ENCODE measurements around the gene S1PR4. TPM values are rescaled to one million over a fixed set of nuclear protein-coding genes. Genes with fewer than 3 reads are reported as not detected.

Gene S1PR4
- total RNA-seq, 2 experiments from 2014 or later, result 70.2 to 73.7 TPM

DNA sequence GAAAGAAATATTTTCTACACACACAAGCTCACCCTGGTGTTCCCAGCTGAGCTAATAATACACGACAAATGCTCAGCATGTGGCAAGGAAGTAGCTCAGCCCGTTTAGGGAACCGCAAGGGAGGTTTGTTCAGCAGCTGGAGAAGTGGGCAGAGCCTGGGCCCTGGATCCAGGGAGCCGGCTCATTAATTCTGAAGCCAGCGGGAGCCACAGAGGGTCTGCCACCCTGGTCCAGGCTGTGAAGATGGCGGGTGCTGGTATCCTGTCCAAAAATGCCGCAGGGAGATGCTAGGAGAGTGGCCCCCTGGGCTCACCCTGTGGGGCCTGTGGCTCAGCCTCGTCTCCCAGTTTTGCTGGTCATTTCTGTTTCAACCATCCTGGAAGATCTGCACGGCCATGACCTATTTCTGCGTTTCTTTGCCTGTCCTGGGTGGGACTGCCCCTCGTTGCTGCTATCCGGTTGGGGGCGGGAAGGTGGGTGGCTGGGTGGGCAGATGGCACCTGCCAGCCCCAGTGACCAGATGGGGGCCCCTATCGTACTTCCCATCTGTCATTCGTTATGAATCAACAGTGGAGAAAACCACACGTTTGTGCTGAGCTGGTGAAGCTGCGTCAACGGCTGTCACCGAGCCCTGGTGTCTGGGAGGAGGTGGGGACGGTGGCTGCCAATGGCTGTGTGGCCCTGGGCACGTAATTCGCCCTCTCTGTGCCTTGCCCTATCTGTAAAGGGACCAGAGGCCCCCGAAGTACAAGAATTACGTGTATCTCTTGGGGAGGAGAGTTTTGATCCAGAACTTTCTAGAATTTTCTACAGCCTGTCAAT, 45.4 kb upstream of the S1PR4 start:
- CTCF ChIA-PET, result interaction anchor here (0.6 to 2.3 kb wide), 2 partner anchors 29 to 38 kb away, joined by 3 to 8 read pairs; no protein-coding TSS in a partner anchor
- H3K9me3 Mint-ChIP-seq, result no peaks in the 10 kb centered on the region
- H3K36me3 ChIP-seq (ENCODE audit: insufficient read depth, low read length), result no peaks in the 10 kb centered on the region
- H3K9me3 ChIP-seq (ENCODE audit: control insufficient read depth in 1 of 2, insufficient read depth in 1 of 2, low read length in 2 of 2), result no peaks in the 10 kb centered on the region
- H3K27me3 Mint-ChIP-seq, result peaks cover 6% of the 10 kb centered on the region
- peaks cover 4 to 6% of the 10 kb centered on the region in 2 experiments for H3K27me3 ChIP-seq (ENCODE audit: control insufficient read depth in 1 of 2, insufficient read depth in 2 of 2, low read length in 2 of 2)
- H3K4me1 Mint-ChIP-seq (ENCODE audit: low read depth), result peaks cover 34% of the 10 kb centered on the region
- DNase-seq, result peak; percentile 40 to 91 (median 68)
- peak overlapping the region; percentile 82 for H3K27ac Mint-ChIP-seq
- POLR2A ChIA-PET, result interaction anchor here (1.2 kb wide), 1 partner anchor 98 kb away, joined by 5 read pairs; no protein-coding TSS in a partner anchor
- TF ChIP-seq, protein P1, sequence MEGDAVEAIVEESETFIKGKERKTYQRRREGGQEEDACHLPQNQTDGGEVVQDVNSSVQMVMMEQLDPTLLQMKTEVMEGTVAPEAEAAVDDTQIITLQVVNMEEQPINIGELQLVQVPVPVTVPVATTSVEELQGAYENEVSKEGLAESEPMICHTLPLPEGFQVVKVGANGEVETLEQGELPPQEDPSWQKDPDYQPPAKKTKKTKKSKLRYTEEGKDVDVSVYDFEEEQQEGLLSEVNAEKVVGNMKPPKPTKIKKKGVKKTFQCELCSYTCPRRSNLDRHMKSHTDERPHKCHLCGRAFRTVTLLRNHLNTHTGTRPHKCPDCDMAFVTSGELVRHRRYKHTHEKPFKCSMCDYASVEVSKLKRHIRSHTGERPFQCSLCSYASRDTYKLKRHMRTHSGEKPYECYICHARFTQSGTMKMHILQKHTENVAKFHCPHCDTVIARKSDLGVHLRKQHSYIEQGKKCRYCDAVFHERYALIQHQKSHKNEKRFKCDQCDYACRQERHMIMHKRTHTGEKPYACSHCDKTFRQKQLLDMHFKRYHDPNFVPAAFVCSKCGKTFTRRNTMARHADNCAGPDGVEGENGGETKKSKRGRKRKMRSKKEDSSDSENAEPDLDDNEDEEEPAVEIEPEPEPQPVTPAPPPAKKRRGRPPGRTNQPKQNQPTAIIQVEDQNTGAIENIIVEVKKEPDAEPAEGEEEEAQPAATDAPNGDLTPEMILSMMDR (IDR thresholded peaks at IDR 0.05), result no peak
- peaks cover 53% of the 10 kb centered on the region for H3K4me1 ChIP-seq (ENCODE audit: insufficient read depth, low read length)
- H3K4me3 Mint-ChIP-seq, result peak overlapping the region; percentile 58
- peak overlapping the region; percentile 13 to 77 for H3K27ac ChIP-seq (ENCODE audit: low read depth in 1 of 2, low read length in 2 of 2)
- H3K36me3 Mint-ChIP-seq (ENCODE audit: low read depth), result no peaks in the 10 kb centered on the region
- peak overlapping the region; percentile 26 for H3K4me3 ChIP-seq (ENCODE audit: low read length)
- intact Hi-C loops (cut with DNase I, micrococcal nuclease), result no loop called here
- peak; percentile 95 for ATAC-seq (ENCODE audit: poor library complexity)

DNA sequence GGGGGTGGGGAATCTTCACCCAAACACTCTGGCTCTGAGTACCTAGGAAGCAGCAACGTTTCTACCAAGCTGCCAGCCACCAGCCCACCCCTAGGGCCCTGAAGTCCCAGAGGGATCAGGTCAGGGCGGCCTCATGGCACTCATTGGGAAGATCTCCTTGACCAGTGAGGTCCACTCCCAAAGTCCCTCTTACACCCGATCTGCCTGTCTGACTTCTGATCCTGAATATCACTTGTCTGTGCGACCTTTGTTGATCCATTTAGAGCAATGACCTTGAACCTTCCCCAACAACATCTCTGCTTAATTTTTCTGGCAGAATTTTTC, 44.8 kb upstream of the S1PR4 start:
- H3K4me1 Mint-ChIP-seq (ENCODE audit: low read depth), result peaks cover 34% of the 10 kb centered on the region
- TF ChIP-seq, protein P1 (IDR thresholded peaks at IDR 0.05), result no peak
- Histone ChIP-seq H3K36me3 (ENCODE audit: insufficient read depth, low read length) (no peaks in the 10 kb centered on the region), H3K27me3 (ENCODE audit: control insufficient read depth in 1 of 2, insufficient read depth in 2 of 2, low read length in 2 of 2) (peaks cover 4 to 6% of the 10 kb centered on the region in 2 experiments), H3K9me3 (ENCODE audit: control insufficient read depth in 1 of 2, insufficient read depth in 1 of 2, low read length in 2 of 2) (no peaks in the 10 kb centered on the region), H3K4me3 (ENCODE audit: low read length) (peak overlapping the region; percentile 26), H3K27ac (ENCODE audit: low read depth in 1 of 2, low read length in 2 of 2) (peak overlapping the region in 1 of 2 donors; percentile 77), H3K4me1 (ENCODE audit: insufficient read depth, low read length) (peaks cover 53% of the 10 kb centered on the region)
- peak overlapping the region; percentile 82 for H3K27ac Mint-ChIP-seq
- H3K4me3 Mint-ChIP-seq, result peak overlapping the region; percentile 58
- DNase-seq, result no peak
- ChIA-PET CTCF (interaction anchor here (0.5 to 2.3 kb wide), 2 partner anchors 30 to 48 kb away, joined by 3 to 8 read pairs; no protein-coding TSS in a partner anchor), POLR2A (no interaction called here)
- H3K9me3 Mint-ChIP-seq, result no peaks in the 10 kb centered on the region
- ATAC-seq (ENCODE audit: poor library complexity), result no peak
- no peaks in the 10 kb centered on the region for H3K36me3 Mint-ChIP-seq (ENCODE audit: low read depth)
- H3K27me3 Mint-ChIP-seq, result peaks cover 6% of the 10 kb centered on the region
- intact Hi-C loops (cut with DNase I, micrococcal nuclease), result no loop called here

DNA sequence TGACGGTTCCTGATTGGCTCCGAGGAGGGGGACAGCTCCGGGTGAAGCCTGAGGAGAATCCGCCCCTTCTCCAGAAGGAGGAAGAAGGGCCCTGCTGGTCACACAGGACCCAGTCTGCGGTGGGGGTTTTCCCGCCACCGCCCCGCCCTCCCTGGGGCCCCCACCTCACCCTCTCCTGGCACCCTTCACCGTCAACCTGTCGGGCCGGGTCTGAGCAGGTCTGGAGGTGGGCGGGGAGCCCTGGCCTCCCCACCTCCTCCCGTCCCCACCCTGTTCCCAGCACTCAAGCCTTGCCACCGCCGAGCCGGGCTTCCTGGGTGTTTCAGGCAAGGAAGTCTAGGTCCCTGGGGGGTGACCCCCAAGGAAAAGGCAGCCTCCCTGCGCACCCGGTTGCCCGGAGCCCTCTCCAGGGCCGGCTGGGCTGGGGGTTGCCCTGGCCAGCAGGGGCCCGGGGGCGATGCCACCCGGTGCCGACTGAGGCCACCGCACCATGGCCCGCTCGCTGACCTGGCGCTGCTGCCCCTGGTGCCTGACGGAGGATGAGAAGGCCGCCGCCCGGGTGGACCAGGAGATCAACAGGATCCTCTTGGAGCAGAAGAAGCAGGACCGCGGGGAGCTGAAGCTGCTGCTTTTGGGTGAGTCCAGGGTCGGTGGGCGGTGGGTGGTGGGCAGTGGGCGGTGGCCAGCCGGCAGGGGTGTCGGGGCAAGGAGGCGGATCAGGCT, 42.4 kb upstream of the S1PR4 start, which contains the start of gene GNA15:
Gene GNA15, plus strand, starts transcription at position 73 of the 723 bp plus-strand sequence. Its CDS starts 418 bp downstream, at position 491.
- Mint-ChIP-seq H3K4me1 (ENCODE audit: low read depth) (peaks cover 33% of the 10 kb centered on the region), H3K27me3 (peaks cover 6% of the 10 kb centered on the region), H3K4me3 (peak within 1 kb of the TSS; percentile 63), H3K27ac (peak within 1 kb of the TSS; percentile 59), H3K9me3 (peaks cover 3% of the 10 kb centered on the region), H3K36me3 (ENCODE audit: low read depth) (no peaks in the 10 kb centered on the region)
- intact Hi-C loops (cut with DNase I, micrococcal nuclease), result no loop called here
- TF ChIP-seq, protein P1 (IDR thresholded peaks at IDR 0.05), result no peak
- H3K4me3 ChIP-seq (ENCODE audit: low read length), result peak within 1 kb of the TSS; percentile 58
- ATAC-seq (ENCODE audit: poor library complexity), result peak; percentile 12
- POLR2A ChIA-PET, result no interaction called here
- peaks cover 63% of the 10 kb centered on the region for H3K4me1 ChIP-seq (ENCODE audit: insufficient read depth, low read length)
- H3K27me3 ChIP-seq (ENCODE audit: control insufficient read depth in 1 of 2, insufficient read depth in 2 of 2, low read length in 2 of 2), result peaks cover 4 to 6% of the 10 kb centered on the region in 2 experiments
- CTCF ChIA-PET, result no interaction called here
- H3K27ac ChIP-seq (ENCODE audit: low read depth in 1 of 2, low read length in 2 of 2), result no peak within 1 kb of the TSS
- no peaks in the 10 kb centered on the region for H3K36me3 ChIP-seq (ENCODE audit: insufficient read depth, low read length)
- no peaks in the 10 kb centered on the region for H3K9me3 ChIP-seq (ENCODE audit: control insufficient read depth in 1 of 2, insufficient read depth in 1 of 2, low read length in 2 of 2)
- peak in 7 of 14 experiments; percentile 11 to 78 (median 52) for DNase-seq
